ENCODE results near the gene SLC6A17. TPM values are rescaled to one million over a fixed set of nuclear protein-coding genes. Genes with fewer than 3 reads are reported as not detected.

The SLC6A17 gene
- total and polyA plus RNA-seq, 8 donors = 0.31 to 7.1 (median 1.4) TPM

DNA sequence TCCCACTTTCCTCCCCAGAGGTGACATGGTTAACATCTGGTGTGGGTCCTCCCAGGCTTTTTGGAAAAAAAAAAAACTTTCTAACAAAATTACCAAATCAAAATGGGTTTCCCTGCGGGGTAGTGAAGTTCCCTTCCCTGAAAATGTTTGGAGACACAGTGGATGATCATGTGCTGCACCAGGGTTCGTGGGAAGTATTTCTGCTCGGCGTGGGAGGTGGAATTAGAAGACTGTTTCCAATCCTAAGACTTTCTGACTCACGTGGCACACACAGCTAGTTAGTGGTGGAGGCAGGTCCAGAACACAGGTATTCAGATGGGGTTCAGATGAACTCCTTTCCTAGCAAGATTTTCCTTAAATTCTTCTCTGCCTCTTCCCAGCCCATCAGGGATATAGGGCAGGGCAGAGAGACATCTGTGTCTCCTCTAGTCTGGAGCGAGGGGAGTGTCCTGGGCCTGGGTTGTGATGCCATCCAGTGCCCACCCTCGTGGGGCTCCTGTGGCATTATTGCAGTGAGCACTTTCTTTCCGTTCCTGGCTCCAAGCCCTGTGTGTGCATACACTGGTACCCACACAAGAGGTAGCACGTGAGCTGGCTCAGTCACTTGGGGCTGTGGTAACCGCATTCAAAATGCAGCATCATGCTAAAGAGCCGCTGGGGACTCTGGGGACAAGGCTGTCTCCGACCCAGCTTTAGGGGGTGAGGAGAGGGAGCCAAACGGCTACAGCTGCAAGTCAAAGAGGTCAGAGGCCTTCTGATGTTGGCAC is 87.3 kb downstream of the SLC6A17 start:
- no peaks in the 10 kb centered on the region for H3K27me3 ChIP-seq
- no peaks in the 10 kb centered on the region for H3K9me3 ChIP-seq
- H3K36me3 ChIP-seq = peaks cover 0 to 8% (median 0%) of the 10 kb centered on the region in 3 donors
- no peak overlapping the region for H3K4me3 ChIP-seq
- no peak for FAIRE-seq
- intact Hi-C loops (cut with DNase I) = no loop called here
- DNase-seq = peak in 1 of 6 donors; percentile 15
- H3K27ac ChIP-seq = no peak overlapping the region
- WGBS, 2 donors = 88 to 93% methylated on average over 13 of the region's 13 CpGs
- TF ChIP-seq, protein P1, sequence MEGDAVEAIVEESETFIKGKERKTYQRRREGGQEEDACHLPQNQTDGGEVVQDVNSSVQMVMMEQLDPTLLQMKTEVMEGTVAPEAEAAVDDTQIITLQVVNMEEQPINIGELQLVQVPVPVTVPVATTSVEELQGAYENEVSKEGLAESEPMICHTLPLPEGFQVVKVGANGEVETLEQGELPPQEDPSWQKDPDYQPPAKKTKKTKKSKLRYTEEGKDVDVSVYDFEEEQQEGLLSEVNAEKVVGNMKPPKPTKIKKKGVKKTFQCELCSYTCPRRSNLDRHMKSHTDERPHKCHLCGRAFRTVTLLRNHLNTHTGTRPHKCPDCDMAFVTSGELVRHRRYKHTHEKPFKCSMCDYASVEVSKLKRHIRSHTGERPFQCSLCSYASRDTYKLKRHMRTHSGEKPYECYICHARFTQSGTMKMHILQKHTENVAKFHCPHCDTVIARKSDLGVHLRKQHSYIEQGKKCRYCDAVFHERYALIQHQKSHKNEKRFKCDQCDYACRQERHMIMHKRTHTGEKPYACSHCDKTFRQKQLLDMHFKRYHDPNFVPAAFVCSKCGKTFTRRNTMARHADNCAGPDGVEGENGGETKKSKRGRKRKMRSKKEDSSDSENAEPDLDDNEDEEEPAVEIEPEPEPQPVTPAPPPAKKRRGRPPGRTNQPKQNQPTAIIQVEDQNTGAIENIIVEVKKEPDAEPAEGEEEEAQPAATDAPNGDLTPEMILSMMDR (IDR thresholded peaks at IDR 0.05) = no peak
- H3K4me1 ChIP-seq = peaks cover 17 to 29% (median 24%) of the 10 kb centered on the region in 3 donors
- ATAC-seq = no peak

GRCh38 chr1:110239441-110240430 is 89.4 kb downstream of the SLC6A17 start:
- intact Hi-C loops (cut with DNase I) = no loop called here
- H3K27me3 ChIP-seq = no peaks in the 10 kb centered on the region

GRCh38 chr1:110240476-110241210 is 90.3 kb downstream of the SLC6A17 start:
- Histone ChIP-seq H3K27ac (peak overlapping the region in 2 of 4 donors; percentile 15 to 17), H3K36me3 (no peaks in the 10 kb centered on the region), H3K4me1 (peaks cover 4 to 19% (median 16%) of the 10 kb centered on the region in 3 donors), H3K4me3 (no peak overlapping the region), H3K9me3 (no peaks in the 10 kb centered on the region), H3K27me3 (no peaks in the 10 kb centered on the region)
- peak in 3 of 4 donors; percentile 14 to 52 (median 17) for ATAC-seq
- intact Hi-C loops (cut with DNase I) = no loop called here
- no peak for FAIRE-seq
- WGBS, 2 donors = 62 to 67% methylated on average over 13 of the region's 13 CpGs
- peak in 2 of 6 donors; percentile 41 to 63 for DNase-seq
- TF ChIP-seq, protein P1 (IDR thresholded peaks at IDR 0.05) = no peak

More at GRCh38 chr1:110239441-110240430, 89.4 kb downstream of the SLC6A17 start:
- H3K36me3 ChIP-seq = no peaks in the 10 kb centered on the region
- H3K9me3 ChIP-seq = no peaks in the 10 kb centered on the region
- H3K4me3 ChIP-seq = no peak overlapping the region
- TF ChIP-seq, protein P1 (IDR thresholded peaks at IDR 0.05) = no peak
- DNase-seq (peak in 1 of 6 donors; percentile 14), ATAC-seq (no peak), FAIRE-seq (no peak)
- H3K4me1 ChIP-seq = peaks cover 13 to 28% (median 25%) of the 10 kb centered on the region in 3 donors
- peak overlapping the region in 2 of 4 donors; percentile 15 to 17 for H3K27ac ChIP-seq
- 80 to 84% methylated on average over 11 of the region's 11 CpGs for WGBS, 2 donors

DNA sequence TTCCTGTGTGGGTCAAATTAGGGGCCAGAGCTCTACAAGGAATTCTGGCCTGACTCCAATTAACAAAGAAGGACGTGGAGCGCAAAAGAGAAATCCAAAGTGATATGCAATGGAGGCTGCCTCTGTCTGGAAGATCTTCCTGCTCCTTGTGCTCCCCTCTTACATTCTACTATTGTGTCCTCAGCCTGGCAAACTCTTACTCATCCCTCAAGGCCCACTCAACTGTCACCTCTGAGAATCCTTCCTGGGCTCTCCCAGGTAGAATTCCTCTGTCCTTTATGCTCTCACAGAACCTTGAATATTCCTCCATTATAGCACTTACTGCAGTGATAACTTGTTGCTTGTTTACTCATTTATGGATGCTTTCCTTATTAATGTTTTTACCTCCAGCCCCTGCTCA is 91.2 kb downstream of the SLC6A17 start:
- H3K27ac ChIP-seq = no peak overlapping the region
- DNase-seq = no peak
- TF ChIP-seq, protein P1 (IDR thresholded peaks at IDR 0.05) = no peak
- H3K4me3 ChIP-seq = no peak overlapping the region
- no peaks in the 10 kb centered on the region for H3K27me3 ChIP-seq
- no peak for FAIRE-seq
- H3K4me1 ChIP-seq = peaks cover 0 to 12% (median 11%) of the 10 kb centered on the region in 3 donors
- no peaks in the 10 kb centered on the region for H3K36me3 ChIP-seq
- 56 to 72% methylated on average over 2 of the region's 2 CpGs for WGBS, 2 donors
- intact Hi-C loops (cut with DNase I) = no loop called here
- no peak for ATAC-seq
- no peaks in the 10 kb centered on the region for H3K9me3 ChIP-seq

Data from pancreas (tissue), 10 donors.